Esophagus (tissue), 2 donors: Measurements from ENCODE around the gene DACT3. TPM values are rescaled to one million over a fixed set of nuclear protein-coding genes. Genes with fewer than 3 reads are reported as not detected.

ENCODE experiments used
- H3K27ac ChIP-seq, 2 donors: one replicate each; pipeline ENCODE4 v1.5.1; 2013; ENCODE audit warnings: low read depth in 2 of 2, mild to moderate bottlenecking in 2 of 2, inconsistent platforms in 1 of 2, low read length in 1 of 2, moderate library complexity in 1 of 2
- H3K27me3 ChIP-seq, 2 donors: one replicate each; pipeline ENCODE4 v1.6.1; 2013; ENCODE audit warnings: low read length in 2 of 2, control low read depth in 1 of 2, mild to moderate bottlenecking in 1 of 2; ENCODE audit not compliant: insufficient read depth in 2 of 2, control insufficient read depth in 1 of 2
- H3K36me3 ChIP-seq, 2 donors: one replicate each; pipeline ENCODE4 v1.6.1; 2013; ENCODE audit warnings: low read length in 1 of 2; ENCODE audit not compliant: control insufficient read depth in 2 of 2, insufficient read depth in 2 of 2
- H3K4me1 ChIP-seq, 2 donors: one replicate each; pipeline ENCODE4 v1.6.1; 2013; ENCODE audit warnings: low read length in 1 of 2; ENCODE audit not compliant: control insufficient read depth in 2 of 2, insufficient read depth in 2 of 2
- H3K4me3 ChIP-seq, 2 donors: one replicate each; pipeline ENCODE4 v1.5.1; 2013; ENCODE audit warnings: low read length in 2 of 2, mild to moderate bottlenecking in 2 of 2, low read depth in 1 of 2, moderate library complexity in 1 of 2
- H3K9me3 ChIP-seq, 2 donors: one replicate each; pipeline ENCODE4 v1.6.1; 2013; ENCODE audit warnings: mild to moderate bottlenecking in 2 of 2, low read depth in 1 of 2, low read length in 1 of 2, moderate library complexity in 1 of 2; ENCODE audit not compliant: control insufficient read depth in 2 of 2, insufficient read depth in 1 of 2
- WGBS, 2 donors: extraction: QIAGEN DNeasy Blood & Tissue Kit; methylation state at CpG; one replicate each; pipeline ENCODE4 v1.1.7; 2013; 5-methylcytosine and 5-hydroxymethylcytosine counted together
- polyA plus RNA-seq, 2 donors: library from polyadenylated mRNA; stranded (reverse); fragments of 200-250 nt; gene quantifications; one replicate each; pipeline ENCODE4 v1.2.3, GENCODE V29; 2013
- donor health status: healthy with polysubstance abuse.
- donor health status: Bipolar disorder and iron deficiency.

Gene DACT3
- polyA plus RNA-seq, 2 donors = 1.1 to 3.2 TPM

DNA sequence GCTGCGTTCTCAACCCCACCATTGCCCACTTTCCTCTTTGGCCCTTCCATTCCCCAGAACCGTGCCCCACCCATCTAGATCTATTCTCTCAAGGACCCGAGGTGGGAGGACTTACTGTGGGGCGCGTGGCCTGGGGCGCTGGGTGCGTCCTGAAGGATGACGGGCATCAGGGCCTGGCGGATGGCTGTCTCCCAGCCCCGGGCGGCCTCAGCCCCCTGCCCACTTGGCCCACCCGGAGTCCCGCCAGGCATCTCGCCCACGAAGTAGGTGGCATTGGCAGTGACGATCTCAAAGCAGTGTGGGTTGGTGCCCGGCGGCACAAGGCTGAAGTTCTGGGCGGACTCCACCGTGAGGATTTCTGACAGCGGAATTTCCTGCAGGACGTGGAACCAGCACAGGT is 32.8 kb upstream of the DACT3 start:
- WGBS, 2 donors = 93% methylated on average over 22 of the region's 22 CpGs
- H3K27me3 ChIP-seq = no peaks in the 10 kb centered on the region
- H3K27ac ChIP-seq = no peak overlapping the region
- H3K4me1 ChIP-seq = peaks cover 0 to 4% of the 10 kb centered on the region in 2 donors
- H3K9me3 ChIP-seq = no peaks in the 10 kb centered on the region
- no peak overlapping the region for H3K4me3 ChIP-seq
- peaks cover 32 to 61% of the 10 kb centered on the region in 2 donors for H3K36me3 ChIP-seq

DNA sequence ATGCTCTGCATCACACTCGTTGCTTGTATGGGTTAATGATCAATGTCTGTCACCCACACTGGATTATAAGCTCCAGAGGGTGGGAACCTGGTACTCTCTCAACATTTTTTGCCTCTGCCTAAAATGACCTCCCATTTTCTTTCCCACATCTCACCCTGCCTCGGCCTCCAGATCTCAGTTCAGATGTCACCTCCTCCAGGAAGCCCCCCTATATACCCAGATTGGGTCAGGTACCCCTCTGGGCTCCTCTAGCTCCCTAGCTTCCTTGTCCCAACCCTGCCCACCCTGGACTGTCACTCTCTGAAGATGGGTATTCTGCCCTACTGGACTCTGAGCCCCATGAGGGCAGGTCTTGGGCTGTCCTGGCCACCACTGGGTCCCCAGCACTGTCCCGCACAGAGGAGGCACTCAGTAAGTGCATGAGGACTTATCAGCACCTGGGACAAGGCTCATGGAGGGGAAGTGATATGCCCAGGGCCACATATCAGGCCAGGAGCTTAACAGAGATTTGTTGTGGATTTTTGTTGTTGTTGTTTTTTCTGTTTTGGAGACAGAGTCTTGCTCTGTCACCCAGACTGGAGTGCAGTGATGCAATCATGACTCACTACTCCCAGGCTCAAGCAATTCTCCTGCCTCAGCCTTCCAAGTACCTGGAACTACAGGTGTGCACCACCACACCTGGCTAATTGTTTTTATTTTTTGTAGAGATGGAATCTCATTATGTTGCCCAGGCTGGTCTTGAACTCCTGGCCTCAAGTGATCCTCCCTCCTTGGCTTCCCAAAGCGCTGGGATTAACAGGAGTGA is 32.1 kb upstream of the DACT3 start:
- no peak overlapping the region for H3K27ac ChIP-seq
- H3K36me3 ChIP-seq = peaks cover 32 to 56% of the 10 kb centered on the region in 2 donors

DNA sequence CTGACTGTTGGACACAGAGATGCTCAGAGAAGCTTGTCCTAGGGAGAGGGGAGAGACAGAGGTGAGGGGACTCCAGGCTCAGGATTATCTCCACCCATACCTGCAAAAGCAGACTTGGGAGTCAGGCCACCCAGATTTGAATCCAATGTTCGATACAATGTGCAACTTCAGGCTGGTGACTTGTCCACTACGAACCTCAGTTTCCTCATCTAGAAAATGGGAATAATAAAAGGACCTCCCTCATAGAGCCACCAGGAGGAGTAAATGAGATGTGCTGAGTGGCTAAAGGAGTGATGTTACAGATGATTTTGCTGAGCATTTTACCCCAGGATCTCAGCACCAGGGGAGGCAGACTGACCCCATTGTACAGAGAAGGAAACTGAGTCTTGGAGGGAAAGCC is 31.0 kb upstream of the DACT3 start:
- Histone ChIP-seq H3K36me3 (peaks cover 32 to 63% of the 10 kb centered on the region in 2 donors), H3K27me3 (no peaks in the 10 kb centered on the region), H3K27ac (no peak overlapping the region), H3K4me1 (no peaks in the 10 kb centered on the region), H3K4me3 (no peak overlapping the region), H3K9me3 (no peaks in the 10 kb centered on the region)
- WGBS, 2 donors = 90 to 92% methylated on average over 2 of the region's 2 CpGs

More for the DNA sequence above, 32.1 kb upstream of the DACT3 start:
- Histone ChIP-seq H3K27me3 (no peaks in the 10 kb centered on the region), H3K9me3 (no peaks in the 10 kb centered on the region), H3K4me3 (no peak overlapping the region), H3K4me1 (peaks cover 0 to 4% of the 10 kb centered on the region in 2 donors)
- WGBS, 2 donors = 94 to 96% methylated on average over 4 of the region's 4 CpGs

DNA sequence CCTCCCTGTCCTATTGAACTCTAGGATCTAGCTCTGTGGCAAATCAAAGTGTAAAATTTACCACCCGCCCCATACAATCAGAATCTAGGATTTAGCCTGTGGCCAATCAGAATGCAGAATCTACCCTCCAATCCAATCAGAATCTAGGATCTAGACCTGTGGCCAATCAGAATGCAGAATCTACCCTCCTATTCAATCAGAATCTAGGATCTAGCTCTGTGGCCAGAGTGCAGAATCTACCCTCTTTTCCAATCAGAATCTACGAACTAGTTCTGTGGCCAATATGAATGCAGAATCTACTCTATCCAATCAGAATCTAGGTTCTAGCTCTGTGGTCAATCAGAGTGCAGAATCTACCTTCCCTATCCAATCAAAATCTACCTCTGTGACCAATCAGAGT is 30.1 kb upstream of the DACT3 start:
- H3K27ac ChIP-seq = no peak overlapping the region
- H3K36me3 ChIP-seq = peaks cover 30 to 60% of the 10 kb centered on the region in 2 donors
- 44 to 50% methylated on average over 2 of the region's 2 CpGs for whole genome bisulfite sequencing, 2 donors
- H3K27me3 ChIP-seq = no peaks in the 10 kb centered on the region
- H3K9me3 ChIP-seq = no peaks in the 10 kb centered on the region
- no peak overlapping the region for H3K4me3 ChIP-seq
- no peaks in the 10 kb centered on the region for H3K4me1 ChIP-seq

DNA sequence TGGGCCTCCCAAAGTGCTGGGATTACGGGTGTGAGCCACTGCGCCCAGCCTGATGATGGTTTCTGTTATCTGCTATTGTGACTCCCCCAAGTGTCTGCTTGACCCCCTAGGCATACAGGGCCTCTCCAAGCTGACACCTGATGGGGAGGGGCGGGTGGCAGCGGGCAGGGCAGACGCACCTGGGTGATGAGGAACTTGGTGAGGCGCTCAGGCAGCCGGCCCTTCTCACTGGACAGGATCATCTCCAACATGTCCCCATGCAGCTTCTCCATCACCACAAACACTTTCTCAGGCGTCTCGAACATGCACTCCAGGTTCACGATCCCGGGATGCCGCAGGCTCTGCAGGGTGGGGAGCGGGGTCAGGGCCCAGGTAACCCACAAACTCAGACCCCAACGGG is 28.4 kb upstream of the DACT3 start:
- no peaks in the 10 kb centered on the region for H3K4me1 ChIP-seq
- H3K27me3 ChIP-seq = no peaks in the 10 kb centered on the region
- no peak overlapping the region for H3K27ac ChIP-seq
- peaks cover 30 to 57% of the 10 kb centered on the region in 2 donors for H3K36me3 ChIP-seq
- no peaks in the 10 kb centered on the region for H3K9me3 ChIP-seq
- WGBS, 2 donors = 94 to 96% methylated on average over 14 of the region's 14 CpGs
- no peak overlapping the region for H3K4me3 ChIP-seq

DNA sequence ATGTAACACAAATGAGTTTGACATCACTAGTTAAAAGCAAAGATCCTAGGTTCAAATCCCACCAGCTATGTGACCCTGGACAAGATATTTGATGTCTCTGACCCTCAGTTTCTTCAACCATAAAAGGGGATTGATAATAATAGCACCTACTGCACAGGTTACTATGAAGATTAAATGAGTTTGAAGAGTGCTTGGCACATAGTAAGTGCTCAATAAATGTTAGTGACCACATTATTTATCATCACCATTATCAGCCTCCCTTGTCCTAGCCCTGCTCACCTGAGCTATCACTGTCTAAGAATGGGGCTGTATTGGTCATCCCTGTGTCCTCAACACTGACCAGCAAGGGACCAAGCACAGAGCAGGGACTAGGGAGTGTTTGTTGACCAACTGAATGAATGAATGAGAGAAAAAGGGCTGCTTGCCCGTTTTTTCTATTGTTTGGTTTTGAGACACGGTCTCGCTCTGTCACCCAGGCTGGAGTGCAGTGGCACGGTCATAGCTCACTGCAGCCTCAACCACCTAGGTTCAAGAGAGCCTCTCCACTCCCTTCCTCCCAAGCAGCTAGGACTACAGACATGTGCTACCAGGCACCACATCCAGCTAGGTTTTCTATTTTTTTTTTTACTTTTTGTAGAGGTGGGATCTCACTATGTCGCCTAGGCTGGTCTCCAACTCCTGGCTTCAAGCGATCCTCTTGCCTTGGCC is 26.6 kb upstream of the DACT3 start:
- Histone ChIP-seq H3K27ac (no peak overlapping the region), H3K4me3 (no peak overlapping the region), H3K36me3 (peaks cover 28 to 48% of the 10 kb centered on the region in 2 donors), H3K27me3 (no peaks in the 10 kb centered on the region), H3K4me1 (no peaks in the 10 kb centered on the region), H3K9me3 (no peaks in the 10 kb centered on the region)
- 94 to 96% methylated on average over 6 of the region's 6 CpGs for WGBS, 2 donors

DNA sequence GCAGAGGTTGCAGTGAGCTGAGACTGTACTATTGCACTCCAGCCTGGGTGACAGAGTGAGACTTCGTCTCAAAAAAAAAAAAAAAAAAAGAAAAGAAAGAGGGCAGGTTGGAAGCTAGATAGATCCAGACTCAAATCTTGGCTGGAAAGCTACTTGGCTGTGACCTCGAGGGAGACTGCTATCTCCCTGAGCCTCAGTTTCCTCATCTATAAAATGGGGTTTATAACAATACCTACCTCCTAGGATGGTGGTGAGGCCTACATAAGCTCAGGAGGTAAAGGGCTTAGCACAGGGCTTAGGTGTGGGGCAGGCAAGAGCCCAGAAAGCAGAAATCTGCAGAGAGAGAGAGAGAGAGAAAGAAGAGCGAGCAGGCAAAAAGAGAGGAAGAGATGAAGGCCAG is 24.2 kb upstream of the DACT3 start:
- Histone ChIP-seq H3K27me3 (no peaks in the 10 kb centered on the region), H3K36me3 (peaks cover 21 to 29% of the 10 kb centered on the region in 2 donors), H3K27ac (no peak overlapping the region), H3K4me3 (no peak overlapping the region), H3K9me3 (no peaks in the 10 kb centered on the region), H3K4me1 (no peaks in the 10 kb centered on the region)
- 76 to 78% methylated on average over 3 of the region's 3 CpGs for WGBS, 2 donors

DNA sequence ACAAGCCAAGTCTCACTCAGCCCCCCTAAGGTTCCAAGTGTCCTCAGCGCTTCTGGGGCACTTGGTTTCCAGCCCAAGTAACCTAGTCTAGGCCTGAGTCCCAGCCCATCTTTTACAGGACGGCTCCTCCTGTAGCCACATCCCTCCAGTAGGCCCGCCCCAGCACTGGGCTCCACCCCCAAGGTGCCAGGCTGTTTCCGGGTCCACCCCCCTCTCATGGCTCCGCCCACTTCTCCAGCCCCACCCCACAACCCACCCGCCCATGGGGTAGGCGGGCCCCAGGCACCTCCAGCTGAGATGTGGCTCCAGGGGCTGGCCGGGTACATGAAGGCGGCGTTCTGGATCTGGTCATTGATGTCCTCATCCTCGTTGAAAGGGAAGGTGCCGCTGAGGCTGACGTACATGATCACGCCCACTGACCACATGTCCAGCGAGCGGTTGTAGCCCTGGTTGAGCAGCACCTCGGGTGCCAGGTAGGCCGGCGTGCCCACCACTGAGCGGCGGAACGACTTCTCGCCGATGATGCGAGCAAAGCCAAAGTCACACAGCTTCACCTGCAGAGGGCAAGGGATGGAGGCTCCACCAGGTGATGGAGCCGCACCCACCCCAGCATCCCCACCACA is 17.2 kb upstream of the DACT3 start:
- Histone ChIP-seq H3K36me3 (peaks cover 12 to 50% of the 10 kb centered on the region in 2 donors), H3K9me3 (no peaks in the 10 kb centered on the region), H3K4me1 (no peaks in the 10 kb centered on the region), H3K27ac (no peak overlapping the region), H3K27me3 (no peaks in the 10 kb centered on the region), H3K4me3 (no peak overlapping the region)
- WGBS, 2 donors = 86% methylated on average over 26 of the region's 26 CpGs

DNA sequence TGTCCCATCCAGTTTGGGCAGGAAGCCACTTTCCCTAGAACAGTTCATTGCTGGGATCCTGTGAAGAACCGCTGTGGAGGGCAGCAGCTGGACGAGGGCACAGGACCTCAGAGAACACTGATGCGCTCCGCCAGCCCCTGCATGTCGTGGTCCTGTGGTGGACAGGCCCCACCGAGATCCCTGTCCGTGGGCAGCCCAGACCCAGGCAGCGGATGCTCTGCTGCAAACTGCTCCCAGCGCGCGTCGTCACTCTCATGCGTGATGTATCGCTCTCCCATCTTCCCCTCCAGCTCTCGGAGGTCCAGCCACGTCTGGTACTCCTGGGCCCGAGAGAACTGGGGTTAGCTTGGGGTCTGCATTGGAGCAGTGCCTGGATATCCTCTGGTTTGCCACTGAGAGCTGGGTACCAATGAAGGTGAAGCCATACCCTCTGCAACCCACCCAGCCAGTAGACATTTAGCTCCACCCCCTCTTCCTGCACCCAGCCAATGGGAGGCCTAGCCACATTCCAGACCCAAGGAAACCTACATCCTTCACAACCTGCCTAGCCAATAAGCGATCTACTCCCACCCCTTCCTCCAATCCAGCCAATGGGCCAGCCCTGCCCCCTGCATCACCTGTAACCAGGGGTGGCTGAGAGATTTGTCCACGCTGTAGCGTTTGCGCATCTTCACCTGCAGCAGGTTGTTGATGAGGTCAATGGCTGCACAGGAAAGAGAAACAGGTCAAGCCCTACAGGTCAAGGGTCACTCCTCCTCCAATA is 13.6 kb upstream of the DACT3 start:
- 93 to 94% methylated on average over 21 of the region's 21 CpGs for WGBS, 2 donors
- Histone ChIP-seq H3K27me3 (no peaks in the 10 kb centered on the region), H3K36me3 (peaks cover 7 to 48% of the 10 kb centered on the region in 2 donors), H3K9me3 (no peaks in the 10 kb centered on the region), H3K27ac (no peak overlapping the region), H3K4me3 (no peak overlapping the region), H3K4me1 (no peaks in the 10 kb centered on the region)
